Common myeloid progenitor, CD34-positive (primary cell): ENCODE data around the gene TLL1.

ENCODE experiments used
- CTCF ChIA-PET: fragments of 350-600 bp; sonication (Branson Sonifier 250); formaldehyde crosslinking; loops from one replicate; lab custom pipeline; 2021; ENCODE audit warnings: antibody characterized with exemption; lab: Charles Lee
- POLR2A ChIA-PET: fragments of 350-600 bp; sonication (Branson Sonifier 250); formaldehyde crosslinking; loops from one replicate; lab custom pipeline; 2021; ENCODE audit warnings: antibody characterized with exemption; lab: Charles Lee
- DNase-seq, 3 donors: peaks; one replicate each; pipeline versions ENCODE4 v3.0.0 to v3.0.0-alpha.2; 2013
- H3K27ac ChIP-seq, 2 experiments: 1 replicate in 1 of 2; 2 replicates in 1 of 2; pipeline ENCODE4 v1.7.0; 2013; ENCODE audit warnings: inconsistent platforms in 2 of 2, low read length in 2 of 2, mild to moderate bottlenecking in 2 of 2, low read depth in 1 of 2, moderate library complexity in 1 of 2; ENCODE audit not compliant: severe bottlenecking in 2 of 2, insufficient read depth in 1 of 2, poor library complexity in 1 of 2
- H3K27me3 ChIP-seq, 5 experiments: replicated peaks in 2 of 5; 1 replicate in 3 of 5; 2 replicates in 2 of 5; pipeline versions ENCODE4 v1.6.1 to v1.7.0; 2013; ENCODE audit warnings: low read length in 4 of 5, mild to moderate bottlenecking in 2 of 5, moderate library complexity in 2 of 5, inconsistent platforms in 1 of 5; ENCODE audit not compliant: insufficient read depth in 5 of 5, control insufficient read depth in 4 of 5
- H3K36me3 ChIP-seq, 4 experiments: 1 replicate in 2 of 4; 2 replicates in 2 of 4; pipeline versions ENCODE4 v1.6.1 to v1.7.0; 2013; ENCODE audit warnings: low read length in 3 of 4, control low read depth in 1 of 4, mild to moderate bottlenecking in 1 of 4; ENCODE audit not compliant: control insufficient read depth in 4 of 4, insufficient read depth in 4 of 4
- H3K4me1 ChIP-seq, 4 experiments: 1 replicate in 3 of 4; 2 replicates in 1 of 4; pipeline versions ENCODE4 v1.6.1 to v1.7.1; 2013; ENCODE audit warnings: low read length in 3 of 4, mild to moderate bottlenecking in 3 of 4, control low read depth in 1 of 4, inconsistent platforms in 1 of 4, moderate library complexity in 1 of 4; ENCODE audit not compliant: control insufficient read depth in 4 of 4, insufficient read depth in 4 of 4; ENCODE audit errors: control extremely low read depth in 1 of 4
- H3K4me3 ChIP-seq, 7 experiments: 1 replicate in 4 of 7; 2 replicates in 3 of 7; pipeline versions ENCODE4 v1.5.1 to v1.7.0; 2013; ENCODE audit warnings: mild to moderate bottlenecking in 7 of 7, low read length in 6 of 7, moderate library complexity in 6 of 7, inconsistent platforms in 2 of 7, low read depth in 2 of 7, control low read depth in 1 of 7; ENCODE audit not compliant: insufficient read depth in 4 of 7, control insufficient read depth in 1 of 7; ENCODE audit errors: extremely low read depth in 1 of 7
- H3K9me3 ChIP-seq, 5 experiments: 1 replicate in 4 of 5; 2 replicates in 1 of 5; pipeline versions ENCODE4 v1.6.1 to v1.7.1; 2013; ENCODE audit warnings: low read length in 4 of 5, mild to moderate bottlenecking in 2 of 5, inconsistent platforms in 1 of 5, low read depth in 1 of 5, moderate library complexity in 1 of 5; ENCODE audit not compliant: control insufficient read depth in 4 of 5, insufficient read depth in 2 of 5; ENCODE audit errors: control extremely low read depth in 1 of 5
- WGBS: methylation state at CpG from one replicate; pipeline ENCODE4 v1.1.5; 2013; ENCODE audit not compliant: insufficient coverage; 5-methylcytosine and 5-hydroxymethylcytosine counted together

The TLL1 gene

GRCh38 chr4:165867961-165868360, 5.1 kb upstream of the TLL1 start:
- no peak for DNase-seq
- Histone ChIP-seq H3K27me3 (peaks cover 8 to 44% (median 17%) of the 10 kb centered on the region in 5 experiments), H3K9me3 (no peaks in the 10 kb centered on the region), H3K4me1 (peaks cover 0 to 7% (median 5%) of the 10 kb centered on the region in 4 experiments), H3K36me3 (no peaks in the 10 kb centered on the region), H3K4me3 (no peak overlapping the region), H3K27ac (no peak overlapping the region)
- POLR2A ChIA-PET = no interaction called here
- CTCF ChIA-PET = interaction anchor here (1.6 kb wide), 1 partner anchor 10 kb away, joined by 4 read pairs; no protein-coding TSS in a partner anchor

DNA sequence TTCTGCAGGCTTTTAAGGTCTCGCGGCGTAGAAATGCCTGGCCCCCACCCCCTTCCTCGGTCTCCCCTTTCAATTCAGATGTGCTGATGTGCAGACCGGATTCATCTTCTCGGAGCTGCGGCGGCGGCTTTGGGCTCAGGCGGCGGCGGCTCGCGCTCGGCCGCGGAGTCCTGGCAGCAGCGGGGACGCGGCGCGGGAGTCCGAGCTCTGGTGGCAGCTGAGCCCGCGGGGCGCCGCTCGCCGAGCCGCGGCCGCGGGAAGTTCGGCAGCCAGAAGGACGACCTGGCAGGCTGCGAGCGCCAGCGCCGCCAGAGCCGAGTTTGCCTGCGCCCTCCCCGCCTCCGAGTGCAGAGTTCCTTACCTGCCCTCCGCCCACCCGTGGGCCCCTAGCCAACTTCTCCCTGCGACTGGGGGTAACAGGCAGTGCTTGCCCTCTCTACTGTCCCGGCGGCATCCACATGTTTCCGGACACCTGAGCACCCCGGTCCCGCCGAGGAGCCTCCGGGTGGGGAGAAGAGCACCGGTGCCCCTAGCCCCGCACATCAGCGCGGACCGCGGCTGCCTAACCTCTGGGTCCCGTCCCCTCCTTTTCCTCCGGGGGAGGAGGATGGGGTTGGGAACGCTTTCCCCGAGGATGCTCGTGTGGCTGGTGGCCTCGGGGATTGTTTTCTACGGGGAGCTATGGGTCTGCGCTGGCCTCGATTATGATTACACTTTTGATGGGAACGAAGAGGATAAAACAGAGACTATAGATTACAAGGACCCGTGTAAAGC, 448 bp downstream of the TLL1 start:
- no peaks in the 10 kb centered on the region for H3K36me3 ChIP-seq
- peak overlapping the region; percentile 8 to 73 (median 59) for H3K4me3 ChIP-seq
- H3K27me3 ChIP-seq = peaks cover 17 to 81% (median 30%) of the 10 kb centered on the region in 5 experiments
- CTCF ChIA-PET = no interaction called here
- H3K4me1 ChIP-seq = peaks cover 0 to 29% (median 25%) of the 10 kb centered on the region in 4 experiments
- H3K9me3 ChIP-seq = no peaks in the 10 kb centered on the region
- H3K27ac ChIP-seq = no peak overlapping the region
- WGBS = 0% methylated on average over 48 of the region's 70 CpGs
- POLR2A ChIA-PET = no interaction called here
- peak in 2 of 3 donors; percentile 43 to 58 for DNase-seq

DNA sequence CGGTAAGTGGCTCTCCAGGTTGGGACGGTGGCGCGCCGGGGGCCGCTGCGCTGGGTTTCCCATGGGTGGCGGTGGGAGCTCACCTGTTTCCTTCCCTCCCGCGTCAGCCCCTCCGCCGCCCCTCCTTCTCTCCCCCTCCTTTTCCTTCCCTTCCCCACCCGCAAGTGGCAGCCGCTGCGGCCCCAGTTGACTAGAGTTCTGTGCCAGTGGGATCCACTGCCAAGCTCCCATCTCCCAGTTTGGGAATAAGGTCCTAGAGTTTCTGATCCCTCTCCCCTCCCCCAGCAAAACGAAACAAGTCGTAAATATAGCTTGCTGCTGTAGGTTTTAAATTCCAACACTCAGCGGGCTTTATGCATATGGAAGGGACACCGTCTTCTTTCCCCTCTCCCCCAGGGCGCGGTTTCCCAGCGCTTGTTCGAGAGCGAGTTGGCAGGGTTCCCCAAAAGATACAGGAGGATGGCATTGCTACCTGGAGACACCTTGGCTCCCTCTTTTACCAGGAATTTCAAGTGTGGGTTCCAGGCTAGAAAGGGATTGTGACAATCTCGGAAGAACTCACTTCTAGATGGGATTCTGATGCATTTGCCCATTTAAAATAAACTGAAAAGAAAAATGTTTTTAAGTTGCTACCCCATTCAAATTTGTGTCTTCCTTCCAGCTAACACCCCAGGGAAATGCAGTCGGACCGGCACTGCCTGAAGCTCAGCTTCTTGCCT, 1.2 kb downstream of the TLL1 start:
- POLR2A ChIA-PET = no interaction called here
- H3K4me3 ChIP-seq = peak overlapping the region in 6 of 7 experiments; percentile 27 to 73 (median 60)
- H3K36me3 ChIP-seq = no peaks in the 10 kb centered on the region
- H3K4me1 ChIP-seq = peaks cover 0 to 29% (median 25%) of the 10 kb centered on the region in 4 experiments
- H3K27me3 ChIP-seq = peaks cover 17 to 80% (median 30%) of the 10 kb centered on the region in 5 experiments
- DNase-seq = peak in 2 of 3 donors; percentile 30 to 36
- WGBS = 1% methylated on average over 13 of the region's 27 CpGs
- H3K27ac ChIP-seq = no peak overlapping the region
- H3K9me3 ChIP-seq = no peaks in the 10 kb centered on the region
- CTCF ChIA-PET = no interaction called here

GRCh38 chr4:165874791-165875371, 1.8 kb downstream of the TLL1 start:
- POLR2A ChIA-PET = no interaction called here
- peak overlapping the region in 4 of 7 experiments; percentile 27 to 73 (median 66) for H3K4me3 ChIP-seq
- no peak overlapping the region for H3K27ac ChIP-seq
- H3K27me3 ChIP-seq = peaks cover 17 to 74% (median 30%) of the 10 kb centered on the region in 5 experiments
- DNase-seq = peak in 2 of 3 donors; percentile 33 to 46
- CTCF ChIA-PET = interaction anchor here (0.6 kb wide), 1 partner anchor 133 kb away, joined by 3 read pairs; no protein-coding TSS in a partner anchor
- H3K4me1 ChIP-seq = peaks cover 0 to 29% (median 25%) of the 10 kb centered on the region in 4 experiments
- H3K9me3 ChIP-seq = no peaks in the 10 kb centered on the region
- 0% methylated on average over 31 of the region's 38 CpGs for WGBS
- H3K36me3 ChIP-seq = no peaks in the 10 kb centered on the region

DNA sequence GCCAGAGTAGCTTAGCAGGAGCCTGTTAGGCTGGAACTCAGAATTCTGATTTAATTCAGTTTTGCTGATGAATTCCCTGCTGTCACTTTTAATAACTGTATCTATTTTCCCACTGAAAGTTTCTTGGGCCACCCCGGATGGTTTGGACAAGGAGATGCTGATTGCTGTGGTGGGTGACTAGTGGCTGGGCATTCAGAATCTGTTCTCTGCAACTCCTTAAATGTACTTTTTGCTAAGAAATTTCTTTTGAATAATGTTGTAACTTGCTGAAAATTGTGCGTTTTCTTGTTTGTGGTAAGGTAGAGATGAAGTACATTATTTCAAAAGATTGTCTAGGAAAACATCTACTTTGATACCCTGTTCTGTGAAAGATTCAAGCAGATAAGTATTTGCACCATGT, 2.4 kb downstream of the TLL1 start:
- POLR2A ChIA-PET = no interaction called here
- H3K9me3 ChIP-seq = no peaks in the 10 kb centered on the region
- DNase-seq = peak in 1 of 3 donors; percentile 3
- H3K27me3 ChIP-seq = peaks cover 17 to 70% (median 27%) of the 10 kb centered on the region in 5 experiments
- no peaks in the 10 kb centered on the region for H3K36me3 ChIP-seq
- no peak overlapping the region for H3K27ac ChIP-seq
- no CpG with 5 or more reads among the region's 2 CpGs for WGBS
- peaks cover 0 to 29% (median 25%) of the 10 kb centered on the region in 4 experiments for H3K4me1 ChIP-seq
- H3K4me3 ChIP-seq = no peak overlapping the region
- CTCF ChIA-PET = interaction anchor here (0.6 kb wide), 1 partner anchor 133 kb away, joined by 3 read pairs; no protein-coding TSS in a partner anchor

- Histone ChIP-seq H3K9me3 (no peaks in the 10 kb centered on the region), H3K27ac (no peak overlapping the region), H3K4me3 (no peak overlapping the region), H3K27me3 (peaks cover 15 to 53% (median 23%) of the 10 kb centered on the region in 5 experiments), H3K36me3 (no peaks in the 10 kb centered on the region), H3K4me1 (peaks cover 0 to 29% (median 25%) of the 10 kb centered on the region in 4 experiments)
- ChIA-PET POLR2A (no interaction called here), CTCF (interaction anchor here (1.7 kb wide), 1 partner anchor 9 kb away, joined by 4 read pairs; no protein-coding TSS in a partner anchor)
- no peak for DNase-seq
- WGBS = 100% methylated on average over 1 of the region's 2 CpGs
Observed at GRCh38 chr4:165877286-165877685, 4.2 kb downstream of the TLL1 start.
